A673 (cell line): ENCODE data around the gene DLGAP1.
"Not testable (repeated sequence)": the region's sequence is repeated elsewhere in the genome, so short reads cannot be mapped to it uniquely, and the experiment has no call there.

ENCODE experiments used
- EZH2 ChIP-seq: fragments of 200-600 bp; sonication (generic); IDR thresholded peaks from 2 replicates; pipeline ENCODE4 v1.6.1; 2017; ENCODE audit warnings: borderline replicate concordance, low read depth, mild to moderate bottlenecking, mixed read lengths, antibody characterized with exemption, low read length; ENCODE audit not compliant: poor library complexity, severe bottlenecking
- TF ChIP-seq, protein P1 (sequence below): fragments of 300-800, 200-600 bp; sonication (generic); conservative IDR thresholded peaks from 2 replicates; pipeline ENCODE4 v1.5.1; 2017; ENCODE audit warnings: low read depth, mild to moderate bottlenecking, antibody characterized with exemption, low read length, moderate library complexity, mixed read lengths

DNA sequence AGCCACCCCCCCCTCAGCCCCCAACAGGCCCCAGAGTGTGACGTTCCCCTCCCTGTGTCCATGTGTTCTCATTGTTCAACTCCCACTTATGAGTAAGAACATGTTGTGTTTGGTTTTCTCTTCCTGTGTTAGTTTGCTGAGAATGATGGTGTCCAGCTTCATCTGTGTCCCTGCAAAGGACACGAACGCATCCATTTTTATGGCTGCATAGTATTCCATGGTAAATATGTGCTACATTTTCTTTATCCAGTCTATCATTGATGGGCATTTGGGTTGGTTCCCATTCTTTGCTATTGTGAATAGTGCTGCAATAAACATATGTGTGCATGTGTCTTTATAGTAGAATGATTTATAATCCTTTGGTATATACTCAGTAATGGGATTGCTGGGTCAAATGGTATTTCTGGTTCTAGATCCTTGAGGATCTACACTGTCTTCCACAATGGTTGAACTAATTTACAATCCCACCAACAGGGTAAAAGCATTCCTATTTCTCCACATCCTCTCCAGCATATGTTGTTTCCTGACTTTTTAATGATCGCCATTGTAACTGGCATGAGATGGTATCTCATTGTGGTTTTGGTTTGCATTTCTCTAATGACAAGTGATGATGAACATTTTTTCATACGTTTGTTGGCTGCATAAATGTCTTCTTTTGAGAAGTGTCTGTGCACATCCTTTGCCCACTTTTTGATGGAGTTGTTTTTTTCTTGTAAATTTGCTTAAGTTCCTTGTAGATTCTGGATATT is 760.9 kb downstream of the DLGAP1 start:
- TF ChIP-seq, protein P1, sequence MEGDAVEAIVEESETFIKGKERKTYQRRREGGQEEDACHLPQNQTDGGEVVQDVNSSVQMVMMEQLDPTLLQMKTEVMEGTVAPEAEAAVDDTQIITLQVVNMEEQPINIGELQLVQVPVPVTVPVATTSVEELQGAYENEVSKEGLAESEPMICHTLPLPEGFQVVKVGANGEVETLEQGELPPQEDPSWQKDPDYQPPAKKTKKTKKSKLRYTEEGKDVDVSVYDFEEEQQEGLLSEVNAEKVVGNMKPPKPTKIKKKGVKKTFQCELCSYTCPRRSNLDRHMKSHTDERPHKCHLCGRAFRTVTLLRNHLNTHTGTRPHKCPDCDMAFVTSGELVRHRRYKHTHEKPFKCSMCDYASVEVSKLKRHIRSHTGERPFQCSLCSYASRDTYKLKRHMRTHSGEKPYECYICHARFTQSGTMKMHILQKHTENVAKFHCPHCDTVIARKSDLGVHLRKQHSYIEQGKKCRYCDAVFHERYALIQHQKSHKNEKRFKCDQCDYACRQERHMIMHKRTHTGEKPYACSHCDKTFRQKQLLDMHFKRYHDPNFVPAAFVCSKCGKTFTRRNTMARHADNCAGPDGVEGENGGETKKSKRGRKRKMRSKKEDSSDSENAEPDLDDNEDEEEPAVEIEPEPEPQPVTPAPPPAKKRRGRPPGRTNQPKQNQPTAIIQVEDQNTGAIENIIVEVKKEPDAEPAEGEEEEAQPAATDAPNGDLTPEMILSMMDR, result not testable (repeated sequence)
- TF ChIP-seq EZH2, result not testable (repeated sequence)
